Mucosa of descending colon (tissue), 3 donors: ENCODE results near the gene NVL. TPM values are rescaled to one million over a fixed set of nuclear protein-coding genes. Genes with fewer than 3 reads are reported as not detected.
A peak's percentile ranks its signal among the peaks of the same experiment; 100 is the strongest.
"Not testable (repeated sequence)": the region's sequence is repeated elsewhere in the genome, so short reads cannot be mapped to it uniquely, and the experiment has no call there.

Experiments
- ATAC-seq: fragments of 200-7000 bp; cut with Tn5 transposase; one replicate; pipeline ENCODE4 v1.9.1; 2020; ENCODE audit warnings: mild to moderate bottlenecking, moderate library complexity
- DNase-seq, 3 donors: peaks; one replicate each; pipeline ENCODE4 v3.0.0-alpha.2; 2020
- H3K36me3 ChIP-seq: fragments of 200-600 bp; one replicate; pipeline ENCODE4 v1.8.0; 2021; ENCODE audit warnings: low read depth, mild to moderate bottlenecking
- H3K4me1 ChIP-seq: fragments of 200-600 bp; one replicate; pipeline ENCODE4 v1.8.0; 2021; ENCODE audit warnings: low read depth, mild to moderate bottlenecking
- H3K4me3 ChIP-seq: fragments of 200-600 bp; one replicate; pipeline ENCODE4 v1.8.0; 2021; ENCODE audit warnings: mild to moderate bottlenecking
- H3K9me3 ChIP-seq: fragments of 200-600 bp; one replicate; pipeline ENCODE4 v1.8.0; 2021; ENCODE audit warnings: mild to moderate bottlenecking
- intact Hi-C, 2 donors: fragments of 100-400 bp; cut with DNase I in 1 of 2; cut with micrococcal nuclease in 1 of 2; formaldehyde crosslinking; loops; one replicate each; pipeline versions ENCODE4 v1.11.0 to v1.11.1; 2022; cut with DNase I, micrococcal nuclease
- total RNA-seq, 3 donors: library from RNA; stranded (reverse); fragmentation: NEBNext Ultra II Directional in 2 of 3; extraction: Animal tissue kit (Norgen Biotek cat#: 25700) in 2 of 3; gene quantifications; one replicate each; pipeline versions ENCODE4 v1.2.1 to v1.2.4, GENCODE V29; 2021 to 2023
- TF ChIP-seq, protein P1 (sequence below): fragments of 200-600 bp; IDR thresholded peaks from one replicate; pipeline ENCODE4 v1.8.0; 2022; ENCODE audit warnings: antibody characterized with exemption, mild to moderate bottlenecking
- donor health status: DM: no; HTN: no; CAD: no; lungs with moderate emphysema.
- donor health status: DM: no; HTN: no; CAD: no.
- donor health status: DM: no; HTN: yes; CAD: no.

The NVL gene
- total RNA-seq, 3 donors from 2014 or later: 32.2 to 45.6 (median 34.7) TPM

DNA sequence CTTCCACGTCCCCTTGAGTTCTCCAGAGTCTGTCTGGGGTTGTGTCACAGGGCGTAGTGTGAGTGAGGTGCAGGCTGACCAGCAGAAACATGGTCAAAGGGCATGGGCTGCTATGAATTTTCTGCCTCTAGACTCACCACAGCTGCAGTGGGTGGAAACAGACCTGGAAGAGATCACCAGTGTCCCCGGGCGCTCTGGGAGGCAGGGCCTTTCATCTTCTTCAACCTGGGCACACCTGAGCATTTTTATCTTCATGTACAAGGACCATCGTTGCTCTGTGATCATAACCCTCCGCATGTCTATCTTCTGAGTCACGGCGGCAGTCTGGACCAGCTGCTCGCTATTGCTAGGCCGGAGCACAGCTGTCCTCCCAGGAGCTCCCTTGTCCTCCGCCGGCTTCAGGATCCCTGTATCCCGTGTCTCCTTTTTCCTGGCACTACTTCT, 117.3 kb downstream of the NVL start:
- no peak overlapping the region for H3K4me3 ChIP-seq
- no peak for DNase-seq
- H3K4me1 ChIP-seq: peaks cover 7% of the 10 kb centered on the region
- no peaks in the 10 kb centered on the region for H3K9me3 ChIP-seq
- no peaks in the 10 kb centered on the region for H3K36me3 ChIP-seq
- TF ChIP-seq, protein P1, sequence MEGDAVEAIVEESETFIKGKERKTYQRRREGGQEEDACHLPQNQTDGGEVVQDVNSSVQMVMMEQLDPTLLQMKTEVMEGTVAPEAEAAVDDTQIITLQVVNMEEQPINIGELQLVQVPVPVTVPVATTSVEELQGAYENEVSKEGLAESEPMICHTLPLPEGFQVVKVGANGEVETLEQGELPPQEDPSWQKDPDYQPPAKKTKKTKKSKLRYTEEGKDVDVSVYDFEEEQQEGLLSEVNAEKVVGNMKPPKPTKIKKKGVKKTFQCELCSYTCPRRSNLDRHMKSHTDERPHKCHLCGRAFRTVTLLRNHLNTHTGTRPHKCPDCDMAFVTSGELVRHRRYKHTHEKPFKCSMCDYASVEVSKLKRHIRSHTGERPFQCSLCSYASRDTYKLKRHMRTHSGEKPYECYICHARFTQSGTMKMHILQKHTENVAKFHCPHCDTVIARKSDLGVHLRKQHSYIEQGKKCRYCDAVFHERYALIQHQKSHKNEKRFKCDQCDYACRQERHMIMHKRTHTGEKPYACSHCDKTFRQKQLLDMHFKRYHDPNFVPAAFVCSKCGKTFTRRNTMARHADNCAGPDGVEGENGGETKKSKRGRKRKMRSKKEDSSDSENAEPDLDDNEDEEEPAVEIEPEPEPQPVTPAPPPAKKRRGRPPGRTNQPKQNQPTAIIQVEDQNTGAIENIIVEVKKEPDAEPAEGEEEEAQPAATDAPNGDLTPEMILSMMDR: no peak
- ATAC-seq: peak; percentile 64
- intact Hi-C loops: no loop called here

DNA sequence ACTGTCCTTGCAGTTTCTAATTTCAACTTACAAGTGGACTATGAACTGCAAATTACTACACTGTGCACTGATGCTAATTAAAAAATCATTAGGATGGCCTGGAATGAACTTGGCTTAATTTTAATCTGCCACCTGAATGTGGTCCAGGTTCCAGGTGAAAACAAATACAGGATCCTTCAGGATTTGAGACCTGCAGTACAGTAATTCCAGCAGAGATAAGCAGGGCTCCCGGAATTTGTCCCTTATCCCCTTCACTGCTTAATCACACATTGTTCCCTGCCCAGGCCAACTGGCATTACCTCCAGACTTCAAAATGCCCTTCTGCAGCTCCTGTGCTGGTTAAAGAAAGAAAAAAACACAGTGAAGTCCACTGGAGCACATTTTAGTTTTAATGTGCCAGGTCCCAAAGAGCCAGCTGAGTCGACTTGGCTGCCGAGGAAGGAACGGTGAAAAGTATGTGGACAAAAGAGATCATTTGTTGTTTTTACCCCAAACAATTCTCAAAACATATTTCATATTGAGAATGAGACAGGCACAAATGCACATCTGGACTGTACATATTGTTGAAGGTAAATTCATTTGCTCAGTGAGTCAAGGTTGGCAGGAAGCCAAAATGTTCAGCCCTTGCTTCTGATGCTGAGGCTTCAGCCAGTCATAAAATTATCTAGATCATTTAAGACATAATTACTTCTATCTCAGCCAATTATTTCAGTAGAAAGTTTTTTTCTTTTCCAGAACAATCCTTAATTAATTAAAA, 118.6 kb downstream of the NVL start:
- peaks cover 7% of the 10 kb centered on the region for H3K4me1 ChIP-seq
- peak; percentile 59 for ATAC-seq
- DNase-seq: peak in 1 of 3 donors; percentile 73
- TF ChIP-seq, protein P1: no peak
- no peaks in the 10 kb centered on the region for H3K9me3 ChIP-seq
- H3K4me3 ChIP-seq: no peak overlapping the region
- H3K36me3 ChIP-seq: no peaks in the 10 kb centered on the region
- intact Hi-C loops: no loop called here

DNA sequence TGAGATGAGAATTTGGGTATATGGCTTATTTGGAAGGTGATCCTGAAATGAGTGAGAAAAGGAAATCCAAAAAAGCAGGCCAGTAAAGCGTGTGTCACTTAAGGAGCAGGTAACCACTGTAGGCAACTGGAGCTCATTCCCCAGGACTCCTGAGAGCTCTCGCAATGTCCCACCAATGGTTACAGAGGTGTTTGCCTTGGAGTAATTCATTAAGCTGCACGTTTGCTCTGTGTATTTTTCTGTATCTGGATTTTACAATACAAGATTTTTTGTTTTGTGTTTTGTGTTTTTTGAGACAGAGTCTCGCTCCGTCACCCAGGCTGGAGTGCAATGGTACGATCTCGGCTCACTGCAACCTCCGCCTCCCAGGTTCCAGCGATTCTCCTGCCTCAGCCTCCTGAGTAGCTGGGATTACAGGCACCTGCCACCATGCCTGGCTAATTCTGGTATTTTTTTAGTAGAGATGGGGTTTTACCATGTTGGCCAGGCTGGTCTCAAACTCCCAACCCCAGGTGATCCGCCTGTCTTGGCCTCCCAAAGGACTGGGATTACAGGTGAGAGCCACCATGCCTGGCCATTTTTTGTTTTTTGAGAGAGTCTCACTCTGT, 123.9 kb downstream of the NVL start:
- intact Hi-C loops, H3K36me3 ChIP-seq, DNase-seq, H3K4me3 ChIP-seq, H3K9me3 ChIP-seq, H3K4me1 ChIP-seq: not testable (repeated sequence)
- peak; percentile 47 for ATAC-seq

DNA sequence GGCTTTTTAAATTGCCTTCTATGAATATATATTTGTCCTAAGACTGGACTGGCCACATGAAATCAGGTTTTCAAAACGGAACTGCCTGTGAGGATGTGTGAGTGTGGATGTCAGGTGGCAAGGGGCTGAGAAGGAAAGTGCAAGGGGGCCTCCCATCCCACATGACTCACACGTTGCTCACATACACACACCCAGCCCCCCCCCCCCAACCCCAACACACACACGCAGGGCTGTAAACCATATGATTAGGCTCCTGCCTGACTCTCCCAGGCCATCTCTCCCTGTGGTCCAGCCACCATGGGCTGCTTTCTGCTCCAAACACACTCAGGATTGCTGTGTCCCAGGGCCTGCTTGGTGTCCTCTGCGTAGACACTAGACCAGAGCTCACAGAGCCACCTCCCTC, 124.5 kb downstream of the NVL start:
- intact Hi-C loops: no loop called here
- ATAC-seq: peak; percentile 68
- Histone ChIP-seq H3K4me3 (no peak overlapping the region), H3K9me3 (no peaks in the 10 kb centered on the region), H3K4me1 (peaks cover 5% of the 10 kb centered on the region), H3K36me3 (no peaks in the 10 kb centered on the region)
- DNase-seq: peak in 2 of 3 donors; percentile 20 to 31
- TF ChIP-seq, protein P1: no peak

DNA sequence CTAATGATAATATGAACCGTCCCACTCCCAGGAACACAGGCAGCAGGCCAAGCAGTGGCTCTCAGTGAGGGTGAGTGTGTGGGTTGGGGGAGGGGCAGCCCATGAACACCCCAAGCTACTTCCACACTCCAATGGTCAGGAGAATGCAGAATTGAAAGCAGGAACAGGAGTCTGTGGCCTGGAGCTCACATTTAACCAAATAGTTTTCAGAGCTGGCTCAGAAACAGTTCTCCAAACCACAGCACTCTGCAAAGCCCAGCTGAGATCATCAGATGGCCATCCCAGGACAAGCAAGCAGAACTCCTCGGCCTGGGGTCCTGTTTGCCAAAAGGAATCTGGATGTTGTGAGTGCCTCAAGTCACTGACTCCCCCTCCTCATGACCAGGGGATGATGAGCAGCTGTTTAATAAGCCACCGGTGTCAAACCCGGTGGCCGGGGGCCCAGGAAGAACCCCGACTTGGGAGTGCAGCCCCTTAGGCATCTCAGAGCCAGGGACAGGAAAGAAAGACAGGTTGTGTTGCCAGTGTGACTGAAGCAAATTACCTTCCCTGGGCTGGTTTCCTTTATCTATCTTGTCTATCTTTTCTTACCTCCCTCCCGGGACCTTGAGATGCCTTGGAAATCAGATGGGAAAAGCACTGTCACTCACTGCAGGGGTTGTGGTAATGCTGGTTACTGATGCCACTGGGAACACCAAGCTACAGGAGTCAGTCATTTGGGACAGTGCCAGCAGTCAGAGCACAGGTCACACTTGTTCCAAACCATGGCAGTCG, 126.5 kb downstream of the NVL start:
- Histone ChIP-seq H3K4me3 (no peak overlapping the region), H3K36me3 (no peaks in the 10 kb centered on the region), H3K4me1 (peaks cover 5% of the 10 kb centered on the region), H3K9me3 (no peaks in the 10 kb centered on the region)
- DNase-seq (peak; percentile 36 to 61 (median 50)), ATAC-seq (peak; percentile 43)
- TF ChIP-seq, protein P1: no peak
- intact Hi-C loops: no loop called here

DNA sequence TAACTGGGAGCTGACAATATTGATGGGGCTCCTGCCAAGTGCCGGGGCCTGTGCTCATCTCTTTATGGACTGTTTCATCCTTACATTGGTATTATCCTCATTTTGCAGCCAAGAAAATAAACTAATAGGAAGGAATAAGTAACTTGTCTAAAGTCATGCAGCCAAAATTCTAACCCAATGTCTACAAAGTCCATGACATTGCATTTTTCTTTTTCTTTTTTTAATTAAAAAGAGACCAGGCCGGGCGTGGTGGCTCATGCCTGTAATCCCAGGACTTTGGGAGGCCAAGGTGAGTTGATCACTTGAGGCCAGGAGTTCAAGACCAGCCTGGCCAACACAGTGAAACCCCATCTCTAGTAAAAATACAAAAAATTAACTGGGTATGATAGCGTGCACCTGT, 128.1 kb downstream of the NVL start:
- H3K4me1 ChIP-seq: peaks cover 5% of the 10 kb centered on the region
- no peaks in the 10 kb centered on the region for H3K36me3 ChIP-seq
- H3K4me3 ChIP-seq: no peak overlapping the region
- ATAC-seq: no peak
- DNase-seq: no peak
- H3K9me3 ChIP-seq: no peaks in the 10 kb centered on the region
- intact Hi-C loops: no loop called here
- TF ChIP-seq, protein P1: no peak
